Stimulated activated CD8-positive, alpha-beta memory T cell treated with anti-CD3 and anti-CD28 coated beads, Interleukin-2, amount 100 ng/mL, for 48 hours (primary cell): ENCODE data around the gene RAB11A.
"Not testable (repeated sequence)": the region's sequence is repeated elsewhere in the genome, so short reads cannot be mapped to it uniquely, and the experiment has no call there.

ENCODE experiments used
- DNase-seq, 2 donors: peaks; one replicate each; pipeline ENCODE4 v3.0.0-alpha.2; 2020; ENCODE audit warnings: low read depth in 2 of 2

RAB11A gene

GRCh38 chr15:65845826-65846519 lies 23.3 kb upstream of the RAB11A start:
- DNase-seq, result no peak

- no peak for DNase-seq
Measured at GRCh38 chr15:65847989-65848388, 21.3 kb upstream of the RAB11A start.

GRCh38 chr15:65851981-65852380 lies 17.3 kb upstream of the RAB11A start:
- no peak for DNase-seq

- DNase-seq, result peak; percentile 59 to 73
Measured at GRCh38 chr15:65856821-65857455, 12.4 kb upstream of the RAB11A start.

GRCh38 chr15:65857718-65858402 lies 11.4 kb upstream of the RAB11A start:
- DNase-seq, result no peak

GRCh38 chr15:65862682-65863081 lies 6.6 kb upstream of the RAB11A start:
- peak in 1 of 2 donors; percentile 51 for DNase-seq

GRCh38 chr15:65863106-65863505 lies 6.2 kb upstream of the RAB11A start:
- no peak for DNase-seq

- no peak for DNase-seq
Measured at GRCh38 chr15:65867244-65867643, 2.0 kb upstream of the RAB11A start.

- not testable (repeated sequence) for DNase-seq
Measured at GRCh38 chr15:65867933-65868332, 1.4 kb upstream of the RAB11A start.

- DNase-seq, result no peak
Measured at GRCh38 chr15:65868546-65869125, 655 bp upstream of the RAB11A start.

- DNase-seq, result no peak
Measured at GRCh38 chr15:65869954-65870871, 922 bp downstream of the RAB11A start.

GRCh38 chr15:65870889-65871533 lies 1.7 kb downstream of the RAB11A start:
- no peak for DNase-seq

GRCh38 chr15:65871886-65872285 lies 2.6 kb downstream of the RAB11A start:
- not testable (repeated sequence) for DNase-seq

GRCh38 chr15:65872596-65872995 lies 3.3 kb downstream of the RAB11A start:
- DNase-seq, result not testable (repeated sequence)

- DNase-seq, result no peak
Measured at GRCh38 chr15:65873256-65873655, 4.0 kb downstream of the RAB11A start.

- no peak for DNase-seq
Measured at GRCh38 chr15:65875458-65875857, 6.2 kb downstream of the RAB11A start.

GRCh38 chr15:65877749-65878148 lies 8.5 kb downstream of the RAB11A start:
- no peak for DNase-seq

GRCh38 chr15:65881766-65882434 lies 12.6 kb downstream of the RAB11A start:
- no peak for DNase-seq

GRCh38 chr15:65883571-65883970 lies 14.3 kb downstream of the RAB11A start:
- no peak for DNase-seq

GRCh38 chr15:65884511-65884910 lies 15.2 kb downstream of the RAB11A start:
- DNase-seq, result no peak
